Neutrophil (primary cell): ENCODE measurements around the gene HOXD4.

Experiments
- H3K27ac ChIP-seq: fragments of 200-600 bp; sonication (generic); 2 replicates; pipeline ENCODE4 v1.5.1; 2016; ENCODE audit warnings: mild to moderate bottlenecking, moderate library complexity
- H3K27me3 ChIP-seq: fragments of 200-600 bp; sonication (generic); 2 replicates; pipeline ENCODE4 v1.6.0; 2016; ENCODE audit warnings: mild to moderate bottlenecking
- H3K36me3 ChIP-seq: fragments of 200-600 bp; sonication (generic); 2 replicates; pipeline ENCODE4 v1.5.1; 2017
- H3K4me1 ChIP-seq, 2 experiments: fragments of 200-600 bp in 1 of 2; sonication (generic) in 1 of 2; 1 replicate in 1 of 2; 2 replicates in 1 of 2; pipeline versions ENCODE4 v1.5.1 to v1.6.1; 2013 to 2016; ENCODE audit warnings: low read depth in 1 of 2, low read length in 1 of 2, mild to moderate bottlenecking in 1 of 2, moderate library complexity in 1 of 2; ENCODE audit not compliant: control insufficient read depth in 1 of 2, insufficient read depth in 1 of 2
- H3K4me3 ChIP-seq, 2 experiments: fragments of 200-600 bp in 1 of 2; sonication (generic) in 1 of 2; 1 replicate in 1 of 2; 2 replicates in 1 of 2; pipeline ENCODE4 v1.5.1; 2013 to 2016; ENCODE audit warnings: low read depth in 1 of 2, low read length in 1 of 2, mild to moderate bottlenecking in 1 of 2, moderate library complexity in 1 of 2
- H3K9me3 ChIP-seq: fragments of 200-600 bp; sonication (generic); 2 replicates; pipeline ENCODE4 v1.5.1; 2016
- CTCF ChIP-seq: fragments of 200-600 bp; sonication (generic); IDR thresholded peaks from 2 replicates; pipeline ENCODE4 v1.5.1; 2016; ENCODE audit warnings: antibody characterized with exemption

Gene HOXD4

GRCh38 chr2:176178757-176179295, 27.5 kb downstream of the HOXD4 start:
- no peak overlapping the region for H3K27ac ChIP-seq
- H3K36me3 ChIP-seq, result no peaks in the 10 kb centered on the region
- H3K9me3 ChIP-seq, result no peaks in the 10 kb centered on the region
- H3K4me1 ChIP-seq, result no peaks in the 10 kb centered on the region
- no peak for TF ChIP-seq CTCF
- peaks cover 100% of the 10 kb centered on the region for H3K27me3 ChIP-seq
- H3K4me3 ChIP-seq, result no peak overlapping the region

GRCh38 chr2:176181551-176181950, 30.2 kb downstream of the HOXD4 start:
- H3K27me3 ChIP-seq, result peaks cover 100% of the 10 kb centered on the region
- no peak overlapping the region for H3K4me3 ChIP-seq
- no peaks in the 10 kb centered on the region for H3K9me3 ChIP-seq
- no peaks in the 10 kb centered on the region for H3K36me3 ChIP-seq
- no peak overlapping the region for H3K27ac ChIP-seq
- no peaks in the 10 kb centered on the region for H3K4me1 ChIP-seq
- TF ChIP-seq CTCF, result no peak

- peaks cover 100% of the 10 kb centered on the region for H3K27me3 ChIP-seq
- H3K9me3 ChIP-seq, result no peaks in the 10 kb centered on the region
- H3K36me3 ChIP-seq, result no peaks in the 10 kb centered on the region
- H3K27ac ChIP-seq, result no peak overlapping the region
- TF ChIP-seq CTCF, result no peak
- no peak overlapping the region for H3K4me3 ChIP-seq
- H3K4me1 ChIP-seq, result peaks cover 4 to 7% of the 10 kb centered on the region in 2 experiments
Measured at GRCh38 chr2:176182671-176183070, 31.3 kb downstream of the HOXD4 start.

GRCh38 chr2:176184749-176185148, 33.4 kb downstream of the HOXD4 start:
- Histone ChIP-seq H3K36me3 (no peaks in the 10 kb centered on the region), H3K9me3 (no peaks in the 10 kb centered on the region), H3K27ac (no peak overlapping the region), H3K4me3 (no peak overlapping the region), H3K27me3 (peaks cover 100% of the 10 kb centered on the region), H3K4me1 (peaks cover 24 to 28% of the 10 kb centered on the region in 2 experiments)
- no peak for TF ChIP-seq CTCF

DNA sequence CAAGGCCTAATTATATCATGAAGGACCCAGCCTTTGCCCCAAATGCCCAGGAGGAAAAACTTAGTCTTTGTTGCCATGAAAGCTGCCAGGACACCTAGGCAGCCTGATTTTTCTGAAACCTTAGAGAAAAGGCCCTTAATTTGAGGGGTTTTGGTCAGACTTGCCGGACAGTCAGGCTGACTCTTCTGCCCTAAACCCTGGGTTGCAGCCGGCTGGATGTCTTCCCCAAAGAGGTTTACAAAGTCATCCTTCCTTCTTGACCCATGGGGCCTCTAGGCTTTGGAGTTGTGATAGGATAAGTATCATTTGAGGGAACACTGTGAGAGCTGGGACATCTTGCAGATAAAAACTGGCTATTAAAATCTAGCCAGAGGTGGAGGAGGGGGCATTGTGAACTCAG, 34.7 kb downstream of the HOXD4 start:
- Histone ChIP-seq H3K4me1 (peaks cover 24 to 28% of the 10 kb centered on the region in 2 experiments), H3K27me3 (peaks cover 100% of the 10 kb centered on the region), H3K4me3 (no peak overlapping the region), H3K36me3 (no peaks in the 10 kb centered on the region), H3K27ac (no peak overlapping the region), H3K9me3 (no peaks in the 10 kb centered on the region)
- no peak for TF ChIP-seq CTCF
